OCI-LY1 (cell line): ENCODE measurements around the gene VEPH1.

Experiments
- CTCF ChIP-seq: fragments of 200-600 bp; sonication (generic), shearing (Covaris generic); IDR thresholded peaks from 2 replicates; pipeline ENCODE4 v1.5.1; 2017; ENCODE audit warnings: mild to moderate bottlenecking, antibody characterized with exemption, low read length, moderate library complexity, mixed read lengths
- EZH2 ChIP-seq: fragments of 200-600 bp; sonication (generic), shearing (Covaris generic); IDR thresholded peaks from 2 replicates; pipeline ENCODE4 v1.8.0; 2017; ENCODE audit warnings: borderline replicate concordance, mixed run types, mild to moderate bottlenecking, antibody characterized with exemption, low read length, moderate library complexity, mixed read lengths

GRCh38 chr3:157327837-157328236 is 175.4 kb downstream of the VEPH1 start:
- TF ChIP-seq CTCF, result no peak
- TF ChIP-seq EZH2, result no peak
